Mesenchymal stem cell (in vitro differentiated cells and primary cell): ENCODE results near the gene AHRR.
"Not testable (repeated sequence)": the region's sequence is repeated elsewhere in the genome, so short reads cannot be mapped to it uniquely, and the experiment has no call there.

Source experiments
- DNase-seq: peaks from one replicate; pipeline ENCODE4 v3.0.0-alpha.2; 2013
- H2AFZ ChIP-seq: one replicate; pipeline ENCODE4 v1.6.1; 2013; ENCODE audit warnings: low read depth, mild to moderate bottlenecking, control low read depth, inconsistent platforms, low read length, moderate library complexity
- H2AK5ac ChIP-seq: 2 replicates; pipeline ENCODE4 v1.6.1; 2013; ENCODE audit warnings: low read length, moderate library complexity, mild to moderate bottlenecking, inconsistent platforms; ENCODE audit not compliant: severe bottlenecking
- H2BK120ac ChIP-seq: one replicate; pipeline ENCODE4 v1.6.1; 2013; ENCODE audit warnings: low read depth, mild to moderate bottlenecking, inconsistent platforms, low read length, moderate library complexity
- H2BK12ac ChIP-seq, 2 experiments: one replicate each; pipeline ENCODE4 v1.6.1; 2013; ENCODE audit warnings: inconsistent platforms in 2 of 2, low read length in 2 of 2, mild to moderate bottlenecking in 2 of 2, moderate library complexity in 2 of 2, control low read depth in 1 of 2
- H2BK15ac ChIP-seq: one replicate; pipeline ENCODE4 v1.6.1; 2013; ENCODE audit warnings: mild to moderate bottlenecking, low read depth, inconsistent platforms; ENCODE audit not compliant: poor library complexity, severe bottlenecking
- H2BK5ac ChIP-seq: 2 replicates; pipeline ENCODE4 v1.6.1; 2013; ENCODE audit warnings: low read depth, mild to moderate bottlenecking, low read length, control low read depth, inconsistent platforms; ENCODE audit not compliant: poor library complexity, severe bottlenecking
- H3K14ac ChIP-seq, 2 experiments: one replicate each; pipeline ENCODE4 v1.6.1; 2013; ENCODE audit warnings: inconsistent platforms in 2 of 2, low read length in 2 of 2, control low read depth in 1 of 2, mild to moderate bottlenecking in 1 of 2, moderate library complexity in 1 of 2
- H3K18ac ChIP-seq, 2 experiments: one replicate each; pipeline ENCODE4 v1.6.1; 2013; ENCODE audit warnings: inconsistent platforms in 2 of 2, low read length in 2 of 2, control low read depth in 1 of 2, low read depth in 1 of 2, mild to moderate bottlenecking in 1 of 2
- H3K23ac ChIP-seq, 2 experiments: one replicate each; pipeline ENCODE4 v1.6.1; 2013; ENCODE audit warnings: inconsistent platforms in 2 of 2, low read length in 2 of 2, mild to moderate bottlenecking in 2 of 2, moderate library complexity in 2 of 2, control low read depth in 1 of 2
- H3K27ac ChIP-seq: 2 replicates; pipeline ENCODE4 v1.5.1; 2013; ENCODE audit warnings: mild to moderate bottlenecking, moderate library complexity, low read length, control low read depth, inconsistent platforms; ENCODE audit not compliant: poor library complexity, severe bottlenecking
- H3K27me3 ChIP-seq, 2 experiments: 2 replicates each; pipeline versions ENCODE4 v1.6.1 to v1.7.0; 2013; ENCODE audit warnings: low read length in 2 of 2, mild to moderate bottlenecking in 2 of 2, moderate library complexity in 2 of 2, control low read depth in 1 of 2, inconsistent platforms in 1 of 2; ENCODE audit not compliant: control insufficient read depth in 1 of 2, insufficient read depth in 1 of 2
- H3K36me3 ChIP-seq, 2 experiments: 2 replicates each; pipeline versions ENCODE4 v1.6.1 to v1.7.0; 2013; ENCODE audit warnings: low read length in 2 of 2, control low read depth in 1 of 2, inconsistent platforms in 1 of 2, low read depth in 1 of 2, mild to moderate bottlenecking in 1 of 2; ENCODE audit not compliant: insufficient read depth in 2 of 2, control insufficient read depth in 1 of 2
- H3K4ac ChIP-seq, 2 experiments: one replicate each; pipeline ENCODE4 v1.6.1; 2013; ENCODE audit warnings: inconsistent platforms in 2 of 2, low read length in 2 of 2, mild to moderate bottlenecking in 2 of 2, moderate library complexity in 2 of 2, control low read depth in 1 of 2, low read depth in 1 of 2
- H3K4me1 ChIP-seq: 2 replicates; pipeline ENCODE4 v1.6.1; 2013; ENCODE audit warnings: low read depth, low read length, control low read depth; ENCODE audit not compliant: control insufficient read depth, insufficient read depth
- H3K4me2 ChIP-seq: 2 replicates; pipeline ENCODE4 v1.6.1; 2013; ENCODE audit warnings: low read length, mild to moderate bottlenecking, inconsistent platforms; ENCODE audit not compliant: poor library complexity, severe bottlenecking
- H3K4me3 ChIP-seq, 2 experiments: 2 replicates each; pipeline versions ENCODE4 v1.5.1 to v1.7.0; 2013; ENCODE audit warnings: low read length in 2 of 2, mild to moderate bottlenecking in 2 of 2, control low read depth in 1 of 2, low read depth in 1 of 2; ENCODE audit not compliant: insufficient read depth in 1 of 2
- H3K79me1 ChIP-seq: replicated peaks from 2 replicates; pipeline ENCODE4 v1.6.1; 2013; ENCODE audit warnings: mild to moderate bottlenecking, control low read depth, low read length, inconsistent platforms; ENCODE audit not compliant: poor library complexity, severe bottlenecking
- H3K9ac ChIP-seq: 2 replicates; pipeline ENCODE4 v1.7.0; 2013; ENCODE audit warnings: mild to moderate bottlenecking, low read length, moderate library complexity
- H3K9me3 ChIP-seq: 2 replicates; pipeline ENCODE4 v1.7.0; 2013; ENCODE audit warnings: mild to moderate bottlenecking, low read length; ENCODE audit not compliant: control insufficient read depth
- H4K8ac ChIP-seq: one replicate; pipeline ENCODE4 v1.6.1; 2013; ENCODE audit warnings: inconsistent platforms, mild to moderate bottlenecking, low read length, moderate library complexity
- H4K91ac ChIP-seq: one replicate; pipeline ENCODE4 v1.6.1; 2013; ENCODE audit warnings: mild to moderate bottlenecking, low read length, inconsistent platforms
- WGBS: methylation state at CpG from one replicate; pipeline ENCODE4 v1.1.7; 2013; ENCODE audit warnings: mixed read lengths; 5-methylcytosine and 5-hydroxymethylcytosine counted together

The AHRR gene

GRCh38 chr5:401146-402034 lies 79.9 kb downstream of the AHRR start:
- DNase-seq: no peak
- peak overlapping the region; percentile 97 for H3K9ac ChIP-seq
- 96% methylated on average over 21 of the region's 24 CpGs for WGBS

DNA sequence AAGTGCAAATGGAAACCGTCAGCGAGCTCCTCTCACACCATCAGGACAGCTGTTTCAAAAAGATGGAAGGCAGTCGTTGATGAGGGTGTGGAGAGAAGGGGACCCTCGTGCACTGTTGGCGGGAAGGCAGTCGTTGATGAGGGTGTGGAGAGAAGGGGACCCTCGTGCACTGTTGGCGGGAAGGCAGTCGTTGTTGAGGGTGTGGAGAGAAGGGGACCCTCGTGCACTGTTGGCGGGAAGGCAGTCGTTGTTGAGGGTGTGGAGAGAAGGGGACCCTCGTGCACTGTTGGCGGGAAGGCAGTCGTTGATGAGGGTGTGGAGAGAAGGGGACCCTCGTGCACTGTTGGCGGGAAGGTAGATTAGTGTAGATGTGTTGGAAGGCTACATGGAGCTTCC lies 80.7 kb downstream of the AHRR start:
- not testable (repeated sequence) for H4K8ac ChIP-seq, H2AK5ac ChIP-seq, H3K23ac ChIP-seq, H3K4me2 ChIP-seq, H2AFZ ChIP-seq, H2BK5ac ChIP-seq, H4K91ac ChIP-seq, H3K27me3 ChIP-seq, DNase-seq, H3K27ac ChIP-seq, H3K9me3 ChIP-seq, H2BK15ac ChIP-seq, H3K4ac ChIP-seq, H2BK120ac ChIP-seq, H3K36me3 ChIP-seq, H3K4me3 ChIP-seq, H3K9ac ChIP-seq, H3K79me1 ChIP-seq, H3K14ac ChIP-seq
- Histone ChIP-seq H3K18ac (peak overlapping the region in 1 of 2 experiments; percentile 28), H2BK12ac (peak overlapping the region in 1 of 2 experiments; percentile 49), H3K4me1 (peaks cover 23% of the 10 kb centered on the region)
- WGBS: 96% methylated on average over 17 of the region's 17 CpGs

More at GRCh38 chr5:401146-402034, 79.9 kb downstream of the AHRR start:
- no peaks in the 10 kb centered on the region for H3K79me1 ChIP-seq
- H2BK5ac ChIP-seq: no peak overlapping the region
- peak overlapping the region; percentile 88 to 96 for H2BK12ac ChIP-seq
- H3K4ac ChIP-seq: peak overlapping the region; percentile 96 to 97
- H3K4me3 ChIP-seq: no peak overlapping the region
- H3K4me1 ChIP-seq: peaks cover 23% of the 10 kb centered on the region
- peak overlapping the region; percentile 92 for H4K91ac ChIP-seq
- no peaks in the 10 kb centered on the region for H3K9me3 ChIP-seq
- peak overlapping the region in 1 of 2 experiments; percentile 83 for H3K14ac ChIP-seq
- no peak overlapping the region for H2AFZ ChIP-seq
- H3K36me3 ChIP-seq: peaks cover 0 to 9% of the 10 kb centered on the region in 2 experiments
- peak overlapping the region in 1 of 2 experiments; percentile 63 for H3K23ac ChIP-seq
- H2BK120ac ChIP-seq: peak overlapping the region; percentile 87
- H2AK5ac ChIP-seq: peak overlapping the region; percentile 26
- H3K18ac ChIP-seq: peak overlapping the region; percentile 65 to 81
- H3K4me2 ChIP-seq: no peak overlapping the region
- no peaks in the 10 kb centered on the region for H3K27me3 ChIP-seq
- H2BK15ac ChIP-seq: peak overlapping the region; percentile 94
- H3K27ac ChIP-seq: no peak overlapping the region
- peak overlapping the region; percentile 73 for H4K8ac ChIP-seq

DNA sequence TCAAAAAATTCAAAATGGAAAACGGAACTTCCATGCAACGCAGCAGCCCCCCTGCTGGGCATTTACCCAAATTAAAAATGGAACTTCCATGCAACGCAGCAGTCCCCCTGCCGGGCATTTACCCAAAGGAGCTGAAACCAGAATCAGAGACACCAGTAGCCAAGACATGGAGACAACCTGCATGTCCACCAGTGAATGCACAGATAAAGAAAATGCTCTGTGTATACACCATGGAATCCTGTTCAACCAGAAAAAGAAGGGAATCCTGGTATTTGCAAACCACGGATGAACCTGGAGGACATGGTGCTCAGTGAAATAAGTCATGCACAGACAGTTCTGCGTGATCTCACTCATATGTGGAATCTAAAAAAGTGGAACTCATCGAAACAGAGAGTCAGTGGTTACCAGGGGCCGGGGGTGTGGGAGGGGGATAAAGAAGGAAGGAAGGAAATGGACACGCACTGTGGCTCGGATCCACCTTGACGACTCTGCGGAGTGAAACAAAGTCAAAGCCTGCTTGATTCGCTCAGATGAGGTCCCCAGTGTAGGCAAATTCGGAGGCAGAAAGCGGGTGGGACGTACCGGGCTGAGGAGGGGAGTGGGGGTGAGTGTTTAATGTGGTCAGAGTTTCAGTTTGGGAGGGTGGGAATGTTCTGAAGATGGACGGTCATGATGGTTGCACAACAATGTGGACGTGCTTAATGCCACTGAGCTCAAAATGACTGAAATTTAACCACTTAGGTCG lies 81.3 kb downstream of the AHRR start:
- Histone ChIP-seq H3K18ac (peak overlapping the region in 1 of 2 experiments; percentile 59), H3K4me2 (no peak overlapping the region), H3K27me3 (no peaks in the 10 kb centered on the region), H3K9me3 (no peaks in the 10 kb centered on the region), H4K91ac (no peak overlapping the region), H2AFZ (no peak overlapping the region), H2BK15ac (no peak overlapping the region), H3K4ac (no peak overlapping the region), H3K36me3 (peaks cover 0 to 9% of the 10 kb centered on the region in 2 experiments), H4K8ac (no peak overlapping the region), H3K9ac (no peak overlapping the region), H2BK120ac (no peak overlapping the region), H2AK5ac (no peak overlapping the region), H3K14ac (no peak overlapping the region), H3K27ac (no peak overlapping the region), H2BK5ac (no peak overlapping the region), H3K79me1 (no peaks in the 10 kb centered on the region), H3K4me3 (no peak overlapping the region), H3K23ac (no peak overlapping the region), H2BK12ac (peak overlapping the region in 1 of 2 experiments; percentile 75), H3K4me1 (peaks cover 23% of the 10 kb centered on the region)
- WGBS: 96% methylated on average over 20 of the region's 20 CpGs
- no peak for DNase-seq

- H3K27ac ChIP-seq: no peak overlapping the region
- peak overlapping the region in 1 of 2 experiments; percentile 4 for H2BK12ac ChIP-seq
- H3K4me2 ChIP-seq: no peak overlapping the region
- H3K4me1 ChIP-seq: peaks cover 16% of the 10 kb centered on the region
- H3K18ac ChIP-seq: no peak overlapping the region
- no peaks in the 10 kb centered on the region for H3K9me3 ChIP-seq
- no peak overlapping the region for H4K91ac ChIP-seq
- H3K36me3 ChIP-seq: peaks cover 0 to 9% of the 10 kb centered on the region in 2 experiments
- no peak overlapping the region for H3K9ac ChIP-seq
- H3K4ac ChIP-seq: peak overlapping the region in 1 of 2 experiments; percentile 15
- no peak overlapping the region for H2AK5ac ChIP-seq
- WGBS: 98% methylated on average over 11 of the region's 11 CpGs
- no peak for DNase-seq
- no peak overlapping the region for H3K14ac ChIP-seq
- no peaks in the 10 kb centered on the region for H3K27me3 ChIP-seq
- no peaks in the 10 kb centered on the region for H3K79me1 ChIP-seq
- H2AFZ ChIP-seq: no peak overlapping the region
- no peak overlapping the region for H3K4me3 ChIP-seq
- H2BK5ac ChIP-seq: no peak overlapping the region
- no peak overlapping the region for H2BK15ac ChIP-seq
- no peak overlapping the region for H3K23ac ChIP-seq
- no peak overlapping the region for H2BK120ac ChIP-seq
- no peak overlapping the region for H4K8ac ChIP-seq
Observed at GRCh38 chr5:403995-404394, 82.5 kb downstream of the AHRR start.
